NCI-H526 treated with DMSO at 0.1 percent for 48 hours (cell line): ENCODE results near the gene MYRFL.
"Not testable (repeated sequence)": the region's sequence is repeated elsewhere in the genome, so short reads cannot be mapped to it uniquely, and the experiment has no call there.

Experiments used
- DNase-seq: peaks from one replicate; lab custom pipeline; 2025; lab: John Stamatoyannopoulos, UW

Gene MYRFL

GRCh38 chr12:69843608-69844007 is 18.6 kb downstream of the MYRFL start:
- DNase-seq: no peak

- no peak for DNase-seq
Observed at GRCh38 chr12:69844416-69844815, 19.4 kb downstream of the MYRFL start.

GRCh38 chr12:69844836-69845235 is 19.8 kb downstream of the MYRFL start:
- DNase-seq: no peak

- no peak for DNase-seq
Observed at GRCh38 chr12:69846976-69847375, 21.9 kb downstream of the MYRFL start.

GRCh38 chr12:69851976-69852375 is 26.9 kb downstream of the MYRFL start:
- DNase-seq: no peak

GRCh38 chr12:69853176-69853961 is 28.3 kb downstream of the MYRFL start:
- not testable (repeated sequence) for DNase-seq

- no peak for DNase-seq
Observed at GRCh38 chr12:69866698-69867097, 41.7 kb downstream of the MYRFL start.

- no peak for DNase-seq
Observed at GRCh38 chr12:69868695-69869094, 43.7 kb downstream of the MYRFL start.

- no peak for DNase-seq
Observed at GRCh38 chr12:69872804-69873203, 47.8 kb downstream of the MYRFL start.

- DNase-seq: no peak
Observed at GRCh38 chr12:69873429-69873828, 48.4 kb downstream of the MYRFL start.

GRCh38 chr12:69874606-69875005 is 49.6 kb downstream of the MYRFL start:
- DNase-seq: no peak

GRCh38 chr12:69875416-69875935 is 50.4 kb downstream of the MYRFL start:
- DNase-seq: no peak

GRCh38 chr12:69879007-69879960 is 54.3 kb downstream of the MYRFL start:
- peak; percentile 57 for DNase-seq

- no peak for DNase-seq
Observed at GRCh38 chr12:69880571-69880970, 55.5 kb downstream of the MYRFL start.

GRCh38 chr12:69881771-69882170 is 56.7 kb downstream of the MYRFL start:
- DNase-seq: no peak

- no peak for DNase-seq
Observed at GRCh38 chr12:69884386-69884785, 59.4 kb downstream of the MYRFL start.

GRCh38 chr12:69885658-69886057 is 60.6 kb downstream of the MYRFL start:
- DNase-seq: no peak

- no peak for DNase-seq
Observed at GRCh38 chr12:69886109-69886508, 61.1 kb downstream of the MYRFL start.

- no peak for DNase-seq
Observed at GRCh38 chr12:69886715-69887114, 61.7 kb downstream of the MYRFL start.

- no peak for DNase-seq
Observed at GRCh38 chr12:69888901-69889300, 63.9 kb downstream of the MYRFL start.

- DNase-seq: no peak
Observed at GRCh38 chr12:69894800-69895383, 69.9 kb downstream of the MYRFL start.

- no peak for DNase-seq
Observed at GRCh38 chr12:69896653-69897381, 71.8 kb downstream of the MYRFL start.
